ENCODE measurements around the gene EXOC2. TPM values are rescaled to one million over a fixed set of nuclear protein-coding genes. Genes with fewer than 3 reads are reported as not detected.

The EXOC2 gene
- total RNA-seq, 2 experiments from 2014 or later, result 22.5 to 24.8 TPM

DNA sequence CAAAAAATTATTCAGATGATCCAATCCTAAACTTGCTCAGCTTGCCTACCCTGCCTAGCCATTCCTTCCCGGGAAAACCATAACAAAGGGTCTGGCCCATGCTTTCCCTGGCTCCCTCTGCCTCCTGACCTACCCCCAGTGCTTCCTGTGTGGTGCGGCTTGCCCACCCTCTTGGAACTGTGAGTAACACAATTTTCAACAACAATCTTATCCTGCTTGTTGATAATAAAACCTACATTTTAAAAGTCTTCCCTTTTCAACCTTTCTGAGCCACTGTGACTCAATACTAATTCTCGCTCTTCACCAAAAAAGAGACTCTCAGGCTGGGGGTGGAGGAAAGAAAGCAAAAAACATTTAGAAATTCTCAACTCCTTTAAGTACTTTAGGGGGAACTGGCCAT lies 18.0 kb downstream of the EXOC2 start:
- BruUV-seq (replicated peaks), result no TSS peak
- H4K20me1 ChIP-seq (ENCODE audit: insufficient read depth, low read length), result no peaks in the 10 kb centered on the region
- H3K4me1 ChIP-seq (ENCODE audit: insufficient read depth, low read length, poor library complexity, severe bottlenecking), result no peaks in the 10 kb centered on the region
- no peaks in the 10 kb centered on the region for H3K79me2 ChIP-seq (ENCODE audit: insufficient read depth, low read depth, low read length)
- no peak overlapping the region for H3K27ac ChIP-seq (ENCODE audit: low read depth, low read length, poor library complexity, severe bottlenecking)
- no peak for TF ChIP-seq EZH2phosphoT487 (IDR thresholded peaks at IDR 0.05; ENCODE audit: borderline replicate concordance, low read depth, low read length)
- TF ChIP-seq, protein P1, sequence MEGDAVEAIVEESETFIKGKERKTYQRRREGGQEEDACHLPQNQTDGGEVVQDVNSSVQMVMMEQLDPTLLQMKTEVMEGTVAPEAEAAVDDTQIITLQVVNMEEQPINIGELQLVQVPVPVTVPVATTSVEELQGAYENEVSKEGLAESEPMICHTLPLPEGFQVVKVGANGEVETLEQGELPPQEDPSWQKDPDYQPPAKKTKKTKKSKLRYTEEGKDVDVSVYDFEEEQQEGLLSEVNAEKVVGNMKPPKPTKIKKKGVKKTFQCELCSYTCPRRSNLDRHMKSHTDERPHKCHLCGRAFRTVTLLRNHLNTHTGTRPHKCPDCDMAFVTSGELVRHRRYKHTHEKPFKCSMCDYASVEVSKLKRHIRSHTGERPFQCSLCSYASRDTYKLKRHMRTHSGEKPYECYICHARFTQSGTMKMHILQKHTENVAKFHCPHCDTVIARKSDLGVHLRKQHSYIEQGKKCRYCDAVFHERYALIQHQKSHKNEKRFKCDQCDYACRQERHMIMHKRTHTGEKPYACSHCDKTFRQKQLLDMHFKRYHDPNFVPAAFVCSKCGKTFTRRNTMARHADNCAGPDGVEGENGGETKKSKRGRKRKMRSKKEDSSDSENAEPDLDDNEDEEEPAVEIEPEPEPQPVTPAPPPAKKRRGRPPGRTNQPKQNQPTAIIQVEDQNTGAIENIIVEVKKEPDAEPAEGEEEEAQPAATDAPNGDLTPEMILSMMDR (conservative IDR thresholded peaks at IDR 0.05; ENCODE audit: low read length), result no peak
- ChIA-PET CTCF (ENCODE audit: unreplicated experiment) (no interaction called here), POLR2A (interaction anchor here (0.9 to 1.3 kb wide), 2 partner anchors 8 to 27 kb away, joined by 3 to 4 read pairs; no protein-coding TSS in a partner anchor)
- no peak overlapping the region for H2AFZ ChIP-seq (ENCODE audit: low read length)
- no peak overlapping the region for H3K4me3 ChIP-seq (ENCODE audit: low read depth, low read length, poor library complexity, severe bottlenecking)
- H3K36me3 ChIP-seq (ENCODE audit: insufficient read depth, low read length), result no peaks in the 10 kb centered on the region
- DNase-seq (ENCODE audit: low spot score), result no peak
- no peaks in the 10 kb centered on the region for H3K9me2 ChIP-seq (ENCODE audit: insufficient read depth, low read length)
- intact Hi-C loops (cut with micrococcal nuclease; ENCODE audit: unreplicated experiment), result no loop called here
- H3K9me3 ChIP-seq (ENCODE audit: low read length), result 0 out of 2 replicates have a peak, but pooled peaks cover 5% of the 10 kb centered on the region
- H3K4me2 ChIP-seq (ENCODE audit: low read length), result no peak overlapping the region

DNA sequence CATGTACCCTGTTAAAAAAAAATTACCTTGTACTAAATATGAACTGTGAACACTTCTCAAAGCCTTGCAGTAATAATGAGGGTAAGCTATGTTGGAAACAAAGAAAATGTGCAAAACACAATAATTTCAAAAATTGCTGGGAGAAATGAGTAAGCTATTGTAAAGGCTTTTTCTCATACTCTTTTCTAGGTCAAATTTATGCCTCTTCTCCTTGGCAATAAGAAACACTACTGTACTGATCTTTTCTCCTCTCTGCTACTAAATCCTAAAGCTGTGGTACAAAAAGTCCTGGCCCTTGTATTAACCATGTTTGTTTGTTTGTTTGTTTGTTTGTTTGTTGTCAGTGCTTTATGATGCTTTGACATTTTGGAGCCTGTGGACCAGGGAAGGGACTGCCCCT lies 18.5 kb downstream of the EXOC2 start:
- Histone ChIP-seq H3K4me1 (ENCODE audit: insufficient read depth, low read length, poor library complexity, severe bottlenecking) (no peaks in the 10 kb centered on the region), H3K36me3 (ENCODE audit: insufficient read depth, low read length) (no peaks in the 10 kb centered on the region), H4K20me1 (ENCODE audit: insufficient read depth, low read length) (no peaks in the 10 kb centered on the region), H3K4me2 (ENCODE audit: low read length) (no peak overlapping the region), H3K79me2 (ENCODE audit: insufficient read depth, low read depth, low read length) (no peaks in the 10 kb centered on the region), H3K27ac (ENCODE audit: low read depth, low read length, poor library complexity, severe bottlenecking) (no peak overlapping the region), H2AFZ (ENCODE audit: low read length) (no peak overlapping the region), H3K4me3 (ENCODE audit: low read depth, low read length, poor library complexity, severe bottlenecking) (no peak overlapping the region), H3K9me2 (ENCODE audit: insufficient read depth, low read length) (no peaks in the 10 kb centered on the region), H3K9me3 (ENCODE audit: low read length) (0 out of 2 replicates have a peak, but pooled peaks cover 5% of the 10 kb centered on the region)
- CTCF ChIA-PET (ENCODE audit: unreplicated experiment), result no interaction called here
- intact Hi-C loops (cut with micrococcal nuclease; ENCODE audit: unreplicated experiment), result no loop called here
- POLR2A ChIA-PET, result interaction anchor here (0.9 to 1.3 kb wide), 3 partner anchors 9 to 170 kb away, joined by 3 to 4 read pairs (median 3); no protein-coding TSS in a partner anchor
- no peak for TF ChIP-seq EZH2phosphoT487 (IDR thresholded peaks at IDR 0.05; ENCODE audit: borderline replicate concordance, low read depth, low read length)
- BruUV-seq (replicated peaks), result no TSS peak
- no peak for DNase-seq (ENCODE audit: low spot score)

DNA sequence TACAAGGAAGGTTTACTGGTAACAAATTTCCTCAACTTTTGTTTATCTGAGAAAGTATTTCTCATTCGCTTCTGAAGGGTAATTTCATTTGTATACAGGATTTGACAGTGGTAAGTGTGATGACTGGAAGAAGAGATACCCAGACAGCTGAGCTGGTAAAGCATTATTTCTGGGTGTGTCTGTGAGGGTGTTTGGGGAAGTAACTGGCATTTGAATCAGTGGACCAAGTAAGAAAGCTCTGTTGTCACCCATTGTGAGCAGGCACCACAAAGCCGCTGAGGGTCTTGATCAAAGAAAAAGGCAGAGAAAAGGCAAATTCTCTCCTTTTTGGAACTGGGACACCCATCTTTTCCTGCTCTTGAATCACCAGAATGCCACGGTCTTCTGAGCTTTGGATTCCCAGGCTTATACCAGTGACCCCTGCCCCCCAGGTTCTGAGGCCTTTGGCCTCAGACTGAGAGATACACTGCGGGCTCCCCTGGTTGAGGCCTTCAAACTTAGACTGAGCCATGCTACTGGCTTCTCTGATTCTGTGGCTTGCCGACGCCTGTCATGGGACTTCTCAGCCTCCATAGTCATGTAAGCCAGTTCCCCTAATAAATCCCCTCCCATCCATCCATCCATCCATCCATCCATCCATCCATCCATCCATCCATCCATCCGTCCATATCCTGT lies 25.5 kb downstream of the EXOC2 start:
- no TSS peak for BruUV-seq (replicated peaks)
- Histone ChIP-seq H3K4me1 (ENCODE audit: insufficient read depth, low read length, poor library complexity, severe bottlenecking) (no peaks in the 10 kb centered on the region), H3K27ac (ENCODE audit: low read depth, low read length, poor library complexity, severe bottlenecking) (no peak overlapping the region), H2AFZ (ENCODE audit: low read length) (no peak overlapping the region), H3K79me2 (ENCODE audit: insufficient read depth, low read depth, low read length) (no peaks in the 10 kb centered on the region), H3K9me2 (ENCODE audit: insufficient read depth, low read length) (no peaks in the 10 kb centered on the region), H3K4me3 (ENCODE audit: low read depth, low read length, poor library complexity, severe bottlenecking) (no peak overlapping the region), H3K4me2 (ENCODE audit: low read length) (no peak overlapping the region), H3K9me3 (ENCODE audit: low read length) (0 out of 2 replicates have a peak, but pooled peaks cover 5% of the 10 kb centered on the region), H4K20me1 (ENCODE audit: insufficient read depth, low read length) (no peaks in the 10 kb centered on the region), H3K36me3 (ENCODE audit: insufficient read depth, low read length) (no peaks in the 10 kb centered on the region)
- POLR2A ChIA-PET, result no interaction called here
- no peak for DNase-seq (ENCODE audit: low spot score)
- CTCF ChIA-PET (ENCODE audit: unreplicated experiment), result no interaction called here
- TF ChIP-seq, protein P1 (conservative IDR thresholded peaks at IDR 0.05; ENCODE audit: low read length), result no peak
- no peak for TF ChIP-seq EZH2phosphoT487 (IDR thresholded peaks at IDR 0.05; ENCODE audit: borderline replicate concordance, low read depth, low read length)
- intact Hi-C loops (cut with micrococcal nuclease; ENCODE audit: unreplicated experiment), result no loop called here

Data from OCI-LY7 (cell line).